ENCODE measurements around the gene COBL. TPM values are rescaled to one million over a fixed set of nuclear protein-coding genes. Genes with fewer than 3 reads are reported as not detected.

The COBL gene
- total RNA-seq, 1 donor from 2014 or later = not detected

DNA sequence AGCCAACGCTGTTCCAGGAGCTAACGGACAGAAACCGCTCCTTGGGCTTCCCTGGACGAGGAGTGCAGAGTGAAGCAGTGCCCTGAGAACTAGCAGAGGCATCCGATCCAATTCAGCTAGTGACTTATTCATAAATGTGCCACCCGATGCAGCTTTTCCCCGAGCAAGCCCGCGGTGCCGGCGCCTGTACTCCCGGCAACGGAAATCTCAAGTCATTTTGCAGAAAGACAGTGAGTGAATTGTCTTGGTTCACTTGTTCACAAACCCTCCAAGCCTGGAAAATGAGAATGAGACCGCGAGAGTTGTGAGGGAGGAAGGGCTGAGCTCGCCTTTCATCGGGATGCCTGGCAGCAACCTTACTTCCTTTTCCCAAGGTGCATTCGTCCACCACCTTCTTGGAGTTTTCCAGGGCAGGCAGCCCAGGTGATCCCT is 87.5 kb downstream of the COBL start:
- H3K4me3 Mint-ChIP-seq (ENCODE audit: unreplicated experiment) = no peak overlapping the region
- no peaks in the 10 kb centered on the region for H3K4me1 Mint-ChIP-seq (ENCODE audit: unreplicated experiment)
- peak; percentile 44 for DNase-seq (ENCODE audit: extremely low spot score, unreplicated experiment)
- TF ChIP-seq, protein P1, sequence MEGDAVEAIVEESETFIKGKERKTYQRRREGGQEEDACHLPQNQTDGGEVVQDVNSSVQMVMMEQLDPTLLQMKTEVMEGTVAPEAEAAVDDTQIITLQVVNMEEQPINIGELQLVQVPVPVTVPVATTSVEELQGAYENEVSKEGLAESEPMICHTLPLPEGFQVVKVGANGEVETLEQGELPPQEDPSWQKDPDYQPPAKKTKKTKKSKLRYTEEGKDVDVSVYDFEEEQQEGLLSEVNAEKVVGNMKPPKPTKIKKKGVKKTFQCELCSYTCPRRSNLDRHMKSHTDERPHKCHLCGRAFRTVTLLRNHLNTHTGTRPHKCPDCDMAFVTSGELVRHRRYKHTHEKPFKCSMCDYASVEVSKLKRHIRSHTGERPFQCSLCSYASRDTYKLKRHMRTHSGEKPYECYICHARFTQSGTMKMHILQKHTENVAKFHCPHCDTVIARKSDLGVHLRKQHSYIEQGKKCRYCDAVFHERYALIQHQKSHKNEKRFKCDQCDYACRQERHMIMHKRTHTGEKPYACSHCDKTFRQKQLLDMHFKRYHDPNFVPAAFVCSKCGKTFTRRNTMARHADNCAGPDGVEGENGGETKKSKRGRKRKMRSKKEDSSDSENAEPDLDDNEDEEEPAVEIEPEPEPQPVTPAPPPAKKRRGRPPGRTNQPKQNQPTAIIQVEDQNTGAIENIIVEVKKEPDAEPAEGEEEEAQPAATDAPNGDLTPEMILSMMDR (IDR thresholded peaks at IDR 0.05) = no peak
- H3K27ac Mint-ChIP-seq (ENCODE audit: unreplicated experiment) = no peak overlapping the region
- H3K9me3 Mint-ChIP-seq (ENCODE audit: unreplicated experiment) = no peaks in the 10 kb centered on the region
- H3K36me3 Mint-ChIP-seq (ENCODE audit: unreplicated experiment) = no peaks in the 10 kb centered on the region
- H3K27me3 Mint-ChIP-seq (ENCODE audit: unreplicated experiment) = peaks cover 20% of the 10 kb centered on the region

DNA sequence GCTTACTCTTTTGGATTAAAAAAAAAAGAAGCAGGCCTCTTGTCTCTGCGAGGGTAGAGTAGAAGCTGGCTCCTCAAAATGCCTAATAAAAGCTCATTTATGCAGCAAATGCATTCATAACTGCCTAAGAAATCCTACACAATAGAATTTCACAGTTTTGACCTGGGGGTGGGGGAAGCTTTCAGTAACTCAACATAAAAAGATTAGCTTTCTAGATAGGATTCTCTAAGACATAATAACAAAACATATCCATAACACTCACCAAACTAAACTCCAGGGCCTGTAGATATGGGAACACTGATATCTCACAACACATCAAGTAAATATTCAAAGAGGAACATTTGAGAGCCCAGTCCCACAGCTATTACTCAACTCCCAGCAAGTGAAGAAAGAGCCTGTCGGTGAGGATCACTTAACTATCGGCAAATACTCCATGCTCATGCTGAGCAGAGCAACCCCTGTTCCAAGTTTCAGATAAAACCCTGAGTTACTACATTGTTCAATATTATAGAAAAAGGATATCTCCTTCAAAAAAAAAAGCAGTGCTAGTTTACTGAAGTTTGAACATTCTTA is 88.1 kb downstream of the COBL start:
- no peak overlapping the region for H3K4me3 Mint-ChIP-seq (ENCODE audit: unreplicated experiment)
- H3K9me3 Mint-ChIP-seq (ENCODE audit: unreplicated experiment) = no peaks in the 10 kb centered on the region
- TF ChIP-seq, protein P1 (IDR thresholded peaks at IDR 0.05) = no peak
- no peaks in the 10 kb centered on the region for H3K36me3 Mint-ChIP-seq (ENCODE audit: unreplicated experiment)
- peaks cover 20% of the 10 kb centered on the region for H3K27me3 Mint-ChIP-seq (ENCODE audit: unreplicated experiment)
- H3K4me1 Mint-ChIP-seq (ENCODE audit: unreplicated experiment) = no peaks in the 10 kb centered on the region
- no peak for DNase-seq (ENCODE audit: extremely low spot score, unreplicated experiment)
- no peak overlapping the region for H3K27ac Mint-ChIP-seq (ENCODE audit: unreplicated experiment)

DNA sequence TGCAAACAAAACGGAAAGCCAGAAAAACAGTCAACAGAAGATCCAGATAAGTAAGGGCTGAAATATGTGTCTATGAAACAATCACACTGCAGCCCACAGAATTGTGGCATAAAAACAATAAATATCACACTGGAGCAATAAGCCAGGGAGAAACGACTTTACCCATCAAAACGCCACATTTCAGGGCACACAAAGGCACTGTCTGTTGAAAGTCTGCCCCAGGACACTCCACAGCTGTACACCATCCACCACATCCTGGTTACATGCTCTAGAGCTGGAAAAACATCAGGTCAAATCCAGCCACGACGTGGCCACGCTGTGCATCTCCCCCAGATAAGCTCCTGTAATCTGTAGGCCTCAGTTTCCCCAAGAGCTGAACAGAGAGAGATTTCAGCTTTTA is 88.7 kb downstream of the COBL start:
- Mint-ChIP-seq H3K9me3 (ENCODE audit: unreplicated experiment) (no peaks in the 10 kb centered on the region), H3K27ac (ENCODE audit: unreplicated experiment) (no peak overlapping the region), H3K27me3 (ENCODE audit: unreplicated experiment) (peaks cover 20% of the 10 kb centered on the region), H3K4me3 (ENCODE audit: unreplicated experiment) (no peak overlapping the region), H3K36me3 (ENCODE audit: unreplicated experiment) (no peaks in the 10 kb centered on the region), H3K4me1 (ENCODE audit: unreplicated experiment) (no peaks in the 10 kb centered on the region)
- TF ChIP-seq, protein P1 (IDR thresholded peaks at IDR 0.05) = no peak
- peak; percentile 17 for DNase-seq (ENCODE audit: extremely low spot score, unreplicated experiment)

DNA sequence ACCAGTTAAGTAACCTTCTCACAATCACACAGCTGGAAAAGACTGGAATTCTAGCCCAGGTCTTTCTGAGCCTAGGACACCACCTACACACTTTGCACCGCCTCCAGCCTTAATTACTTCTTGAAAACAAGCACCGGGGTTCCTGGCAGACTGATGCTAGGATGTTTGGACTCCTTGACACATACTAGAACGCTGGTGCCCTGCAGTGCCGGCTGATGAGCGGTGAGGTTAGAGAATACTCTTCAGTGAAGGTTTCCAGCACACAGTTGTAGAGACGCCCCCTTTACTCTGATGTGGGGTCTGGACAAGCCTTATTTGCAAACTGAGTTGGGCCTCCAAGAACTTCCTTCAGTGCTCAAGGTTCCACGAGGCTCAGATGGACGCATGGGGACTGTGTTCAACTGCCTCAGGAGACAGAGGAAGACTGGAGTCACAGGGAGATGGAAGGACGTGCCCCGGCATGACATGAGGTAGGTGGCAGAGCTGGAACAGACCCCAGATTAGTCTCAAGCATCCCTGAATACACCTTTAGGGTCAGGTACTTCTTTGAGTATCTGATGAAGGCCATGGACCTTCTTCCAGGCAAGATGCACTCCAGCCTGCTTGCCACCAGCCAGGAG is 89.6 kb downstream of the COBL start:
- peak; percentile 60 for DNase-seq (ENCODE audit: extremely low spot score, unreplicated experiment)
- TF ChIP-seq, protein P1 (IDR thresholded peaks at IDR 0.05) = no peak
- Mint-ChIP-seq H3K4me3 (ENCODE audit: unreplicated experiment) (no peak overlapping the region), H3K27me3 (ENCODE audit: unreplicated experiment) (peaks cover 20% of the 10 kb centered on the region), H3K9me3 (ENCODE audit: unreplicated experiment) (no peaks in the 10 kb centered on the region), H3K36me3 (ENCODE audit: unreplicated experiment) (no peaks in the 10 kb centered on the region), H3K27ac (ENCODE audit: unreplicated experiment) (no peak overlapping the region), H3K4me1 (ENCODE audit: unreplicated experiment) (no peaks in the 10 kb centered on the region)

DNA sequence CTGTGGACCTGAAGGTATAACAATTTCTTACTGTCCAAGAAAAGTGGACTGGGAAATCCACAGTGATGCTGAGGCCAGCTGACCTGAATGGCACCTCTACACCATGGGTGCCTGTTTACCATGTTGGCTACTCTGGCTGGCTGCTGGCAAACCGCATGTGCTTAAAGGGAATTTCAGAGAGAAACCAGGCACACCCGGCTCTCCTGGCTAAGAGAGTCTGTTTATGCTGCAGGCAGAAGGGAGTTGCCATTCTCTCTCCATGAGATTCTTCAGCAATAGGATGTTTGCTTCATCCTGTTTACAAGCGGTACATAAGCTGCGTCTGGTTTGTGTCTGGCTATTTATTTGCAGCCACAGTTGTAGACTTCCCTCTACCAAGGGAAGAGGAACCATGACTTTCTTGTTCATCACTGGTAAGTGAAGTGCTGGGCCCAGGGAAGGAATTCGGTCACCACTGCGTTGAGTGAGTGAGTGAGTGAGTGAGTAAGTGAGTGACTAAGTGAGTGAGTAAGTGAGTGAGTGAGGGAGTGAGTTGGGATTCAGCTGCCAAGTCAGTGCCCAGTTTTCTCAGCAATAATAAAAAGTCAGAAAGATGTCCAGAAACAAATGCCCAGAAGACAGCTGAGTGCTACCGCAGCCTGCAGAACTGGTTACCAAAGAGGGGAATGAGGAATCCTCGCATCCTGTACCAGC is 90.4 kb downstream of the COBL start:
- Mint-ChIP-seq H3K4me1 (ENCODE audit: unreplicated experiment) (no peaks in the 10 kb centered on the region), H3K36me3 (ENCODE audit: unreplicated experiment) (no peaks in the 10 kb centered on the region), H3K27ac (ENCODE audit: unreplicated experiment) (no peak overlapping the region), H3K9me3 (ENCODE audit: unreplicated experiment) (no peaks in the 10 kb centered on the region), H3K4me3 (ENCODE audit: unreplicated experiment) (no peak overlapping the region), H3K27me3 (ENCODE audit: unreplicated experiment) (peaks cover 20% of the 10 kb centered on the region)
- TF ChIP-seq, protein P1 (IDR thresholded peaks at IDR 0.05) = no peak
- peak; percentile 49 for DNase-seq (ENCODE audit: extremely low spot score, unreplicated experiment)

Data from osteocyte (in vitro differentiated cells).